ENCODE results near the gene HACD1. TPM values are rescaled to one million over a fixed set of nuclear protein-coding genes. Genes with fewer than 3 reads are reported as not detected.

The HACD1 gene
- polyA plus RNA-seq, 1 donor from 2014 or later = 23.0 TPM

DNA sequence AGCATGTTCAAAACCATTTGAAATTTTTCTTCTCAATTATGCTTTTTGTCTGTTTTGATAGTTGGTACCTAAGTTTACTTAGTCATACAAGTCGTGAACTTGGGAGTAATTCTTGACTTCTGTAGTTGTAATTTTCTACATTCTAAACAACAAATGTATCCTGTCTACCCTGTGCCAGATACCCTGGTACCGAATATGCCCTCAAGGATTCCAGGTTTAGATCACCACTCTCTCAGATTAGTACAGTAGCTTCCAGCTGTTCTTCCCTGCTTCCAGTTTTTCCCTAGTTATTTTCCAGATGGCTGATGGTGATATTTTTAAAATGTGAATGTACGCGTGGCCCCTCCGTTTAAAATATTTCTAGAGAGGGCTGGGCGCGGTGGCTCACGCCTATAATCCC, 33.2 kb upstream of the HACD1 start:
- Histone ChIP-seq H3K9me3 (ENCODE audit: low read length) (no peaks in the 10 kb centered on the region), H4K20me1 (ENCODE audit: insufficient read depth) (no peaks in the 10 kb centered on the region), H3K9ac (ENCODE audit: low read length) (no peak overlapping the region), H2AFZ (ENCODE audit: low read depth, low read length) (no peak overlapping the region), H3K27ac (ENCODE audit: low read length) (no peak overlapping the region), H3K36me3 (ENCODE audit: insufficient read depth, low read length) (no peaks in the 10 kb centered on the region), H3K4me3 (ENCODE audit: low read length) (no peak overlapping the region), H3F3A (ENCODE audit: insufficient read depth, low read length, poor library complexity, severe bottlenecking) (no peaks in the 10 kb centered on the region), H3K9me2 (ENCODE audit: insufficient read depth, low read length) (no peaks in the 10 kb centered on the region), H3K4me2 (ENCODE audit: low read length) (no peak overlapping the region), H3K27me3 (ENCODE audit: insufficient read depth, low read depth, low read length) (no peaks in the 10 kb centered on the region), H3K79me2 (replicated peaks; ENCODE audit: insufficient read depth, low read length) (peaks cover 85% of the 10 kb centered on the region)
- TF ChIP-seq, protein P1, sequence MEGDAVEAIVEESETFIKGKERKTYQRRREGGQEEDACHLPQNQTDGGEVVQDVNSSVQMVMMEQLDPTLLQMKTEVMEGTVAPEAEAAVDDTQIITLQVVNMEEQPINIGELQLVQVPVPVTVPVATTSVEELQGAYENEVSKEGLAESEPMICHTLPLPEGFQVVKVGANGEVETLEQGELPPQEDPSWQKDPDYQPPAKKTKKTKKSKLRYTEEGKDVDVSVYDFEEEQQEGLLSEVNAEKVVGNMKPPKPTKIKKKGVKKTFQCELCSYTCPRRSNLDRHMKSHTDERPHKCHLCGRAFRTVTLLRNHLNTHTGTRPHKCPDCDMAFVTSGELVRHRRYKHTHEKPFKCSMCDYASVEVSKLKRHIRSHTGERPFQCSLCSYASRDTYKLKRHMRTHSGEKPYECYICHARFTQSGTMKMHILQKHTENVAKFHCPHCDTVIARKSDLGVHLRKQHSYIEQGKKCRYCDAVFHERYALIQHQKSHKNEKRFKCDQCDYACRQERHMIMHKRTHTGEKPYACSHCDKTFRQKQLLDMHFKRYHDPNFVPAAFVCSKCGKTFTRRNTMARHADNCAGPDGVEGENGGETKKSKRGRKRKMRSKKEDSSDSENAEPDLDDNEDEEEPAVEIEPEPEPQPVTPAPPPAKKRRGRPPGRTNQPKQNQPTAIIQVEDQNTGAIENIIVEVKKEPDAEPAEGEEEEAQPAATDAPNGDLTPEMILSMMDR (IDR thresholded peaks at IDR 0.05; ENCODE audit: poor library complexity, severe bottlenecking) = no peak
- TF ChIP-seq EZH2 (IDR thresholded peaks at IDR 0.05; ENCODE audit: borderline replicate concordance, insufficient read depth, low read length, poor library complexity, severe bottlenecking) = no peak
- no peak for TF ChIP-seq SMC3 (conservative IDR thresholded peaks at IDR 0.05; ENCODE audit: poor library complexity)
- no peak for TF ChIP-seq EP300 (conservative IDR thresholded peaks at IDR 0.05; ENCODE audit: poor library complexity, severe bottlenecking)
- no peak for TF ChIP-seq TAF1 (IDR thresholded peaks at IDR 0.05; ENCODE audit: low read depth)

DNA sequence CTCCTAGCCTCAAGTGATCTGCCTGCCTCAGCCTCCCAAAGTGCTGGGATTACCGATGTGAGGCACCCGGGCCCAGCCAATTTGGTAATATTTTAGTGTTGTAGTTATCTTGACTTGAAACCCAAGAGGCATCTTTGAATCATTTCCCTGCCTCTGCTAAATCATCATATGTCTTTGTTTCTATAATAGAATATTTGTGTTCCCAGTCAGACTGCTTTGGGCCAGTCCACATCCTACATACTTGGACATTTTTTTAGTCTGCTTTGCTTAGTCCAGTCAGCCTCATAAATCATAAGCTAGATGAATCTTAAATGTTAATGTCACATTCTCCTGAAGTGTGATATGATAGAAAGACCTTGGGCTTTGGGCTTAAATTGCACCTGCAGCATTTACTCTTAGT, 32.7 kb upstream of the HACD1 start:
- H3K4me2 ChIP-seq (ENCODE audit: low read length) = no peak overlapping the region
- H3K27me3 ChIP-seq (ENCODE audit: insufficient read depth, low read depth, low read length) = no peaks in the 10 kb centered on the region
- H3K36me3 ChIP-seq (ENCODE audit: insufficient read depth, low read length) = no peaks in the 10 kb centered on the region
- peaks cover 85% of the 10 kb centered on the region for H3K79me2 ChIP-seq (replicated peaks; ENCODE audit: insufficient read depth, low read length)
- TF ChIP-seq EZH2 (IDR thresholded peaks at IDR 0.05; ENCODE audit: borderline replicate concordance, insufficient read depth, low read length, poor library complexity, severe bottlenecking) (no peak), EP300 (conservative IDR thresholded peaks at IDR 0.05; ENCODE audit: poor library complexity, severe bottlenecking) (no peak), RAD21 (conservative IDR thresholded peaks at IDR 0.05) (no peak), POLR2AphosphoS5 (IDR thresholded peaks at IDR 0.05) (no peak)
- TF ChIP-seq, protein P2, sequence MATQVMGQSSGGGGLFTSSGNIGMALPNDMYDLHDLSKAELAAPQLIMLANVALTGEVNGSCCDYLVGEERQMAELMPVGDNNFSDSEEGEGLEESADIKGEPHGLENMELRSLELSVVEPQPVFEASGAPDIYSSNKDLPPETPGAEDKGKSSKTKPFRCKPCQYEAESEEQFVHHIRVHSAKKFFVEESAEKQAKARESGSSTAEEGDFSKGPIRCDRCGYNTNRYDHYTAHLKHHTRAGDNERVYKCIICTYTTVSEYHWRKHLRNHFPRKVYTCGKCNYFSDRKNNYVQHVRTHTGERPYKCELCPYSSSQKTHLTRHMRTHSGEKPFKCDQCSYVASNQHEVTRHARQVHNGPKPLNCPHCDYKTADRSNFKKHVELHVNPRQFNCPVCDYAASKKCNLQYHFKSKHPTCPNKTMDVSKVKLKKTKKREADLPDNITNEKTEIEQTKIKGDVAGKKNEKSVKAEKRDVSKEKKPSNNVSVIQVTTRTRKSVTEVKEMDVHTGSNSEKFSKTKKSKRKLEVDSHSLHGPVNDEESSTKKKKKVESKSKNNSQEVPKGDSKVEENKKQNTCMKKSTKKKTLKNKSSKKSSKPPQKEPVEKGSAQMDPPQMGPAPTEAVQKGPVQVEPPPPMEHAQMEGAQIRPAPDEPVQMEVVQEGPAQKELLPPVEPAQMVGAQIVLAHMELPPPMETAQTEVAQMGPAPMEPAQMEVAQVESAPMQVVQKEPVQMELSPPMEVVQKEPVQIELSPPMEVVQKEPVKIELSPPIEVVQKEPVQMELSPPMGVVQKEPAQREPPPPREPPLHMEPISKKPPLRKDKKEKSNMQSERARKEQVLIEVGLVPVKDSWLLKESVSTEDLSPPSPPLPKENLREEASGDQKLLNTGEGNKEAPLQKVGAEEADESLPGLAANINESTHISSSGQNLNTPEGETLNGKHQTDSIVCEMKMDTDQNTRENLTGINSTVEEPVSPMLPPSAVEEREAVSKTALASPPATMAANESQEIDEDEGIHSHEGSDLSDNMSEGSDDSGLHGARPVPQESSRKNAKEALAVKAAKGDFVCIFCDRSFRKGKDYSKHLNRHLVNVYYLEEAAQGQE (IDR thresholded peaks at IDR 0.05; ENCODE audit: borderline replicate concordance) = no peak
- no peaks in the 10 kb centered on the region for H3F3A ChIP-seq (ENCODE audit: insufficient read depth, low read length, poor library complexity, severe bottlenecking)
- H3K9ac ChIP-seq (ENCODE audit: low read length) = no peak overlapping the region
- H4K20me1 ChIP-seq (ENCODE audit: insufficient read depth) = no peaks in the 10 kb centered on the region
- no peak overlapping the region for H3K4me3 ChIP-seq (ENCODE audit: low read length)
- H3K9me3 ChIP-seq (ENCODE audit: low read length) = no peaks in the 10 kb centered on the region
- no peaks in the 10 kb centered on the region for H3K9me2 ChIP-seq (ENCODE audit: insufficient read depth, low read length)
- H3K27ac ChIP-seq (ENCODE audit: low read length) = no peak overlapping the region
- H2AFZ ChIP-seq (ENCODE audit: low read depth, low read length) = no peak overlapping the region

DNA sequence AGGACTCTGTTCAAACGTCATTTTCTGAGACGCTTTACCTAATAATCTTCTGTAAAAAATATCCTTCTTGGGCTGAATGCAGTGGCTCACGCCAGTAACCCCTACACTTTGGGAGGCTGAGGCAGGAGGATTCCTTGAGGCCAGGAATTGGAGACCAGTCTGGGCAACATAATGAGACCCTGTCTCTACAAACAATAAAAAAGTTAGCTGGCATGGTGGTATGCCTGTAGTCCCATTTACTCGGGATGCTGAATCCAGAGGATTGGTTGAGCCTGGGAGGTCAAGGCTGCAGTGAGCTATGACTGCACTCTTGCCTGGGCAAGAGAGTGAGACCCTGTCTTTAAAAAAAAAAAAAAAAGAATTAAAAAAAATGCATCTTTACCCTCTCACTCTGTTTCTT, 31.9 kb upstream of the HACD1 start:
- H3K4me3 ChIP-seq (ENCODE audit: low read length) = no peak overlapping the region
- no peaks in the 10 kb centered on the region for H3K9me2 ChIP-seq (ENCODE audit: insufficient read depth, low read length)
- TF ChIP-seq TAF1 (IDR thresholded peaks at IDR 0.05; ENCODE audit: low read depth) (no peak), MXI1 (conservative IDR thresholded peaks at IDR 0.05; ENCODE audit: poor library complexity, severe bottlenecking) (no peak), EZH2 (IDR thresholded peaks at IDR 0.05; ENCODE audit: borderline replicate concordance, insufficient read depth, low read length, poor library complexity, severe bottlenecking) (no peak), RAD21 (conservative IDR thresholded peaks at IDR 0.05) (no peak), SMC3 (conservative IDR thresholded peaks at IDR 0.05; ENCODE audit: poor library complexity) (no peak), EP300 (conservative IDR thresholded peaks at IDR 0.05; ENCODE audit: poor library complexity, severe bottlenecking) (no peak), POLR2AphosphoS5 (IDR thresholded peaks at IDR 0.05) (no peak)
- TF ChIP-seq, protein P1 (IDR thresholded peaks at IDR 0.05; ENCODE audit: poor library complexity, severe bottlenecking) = no peak
- TF ChIP-seq, protein P2 (IDR thresholded peaks at IDR 0.05; ENCODE audit: borderline replicate concordance) = no peak
- peaks cover 4% of the 10 kb centered on the region for H3F3A ChIP-seq (ENCODE audit: insufficient read depth, low read length, poor library complexity, severe bottlenecking)
- H3K79me2 ChIP-seq (replicated peaks; ENCODE audit: insufficient read depth, low read length) = peaks cover 79% of the 10 kb centered on the region
- no peak overlapping the region for H3K9ac ChIP-seq (ENCODE audit: low read length)
- no peaks in the 10 kb centered on the region for H3K27me3 ChIP-seq (ENCODE audit: insufficient read depth, low read depth, low read length)
- H3K36me3 ChIP-seq (ENCODE audit: insufficient read depth, low read length) = no peaks in the 10 kb centered on the region
- H4K20me1 ChIP-seq (ENCODE audit: insufficient read depth) = no peaks in the 10 kb centered on the region
- no peak overlapping the region for H2AFZ ChIP-seq (ENCODE audit: low read depth, low read length)
- no peak overlapping the region for H3K4me2 ChIP-seq (ENCODE audit: low read length)
- H3K27ac ChIP-seq (ENCODE audit: low read length) = no peak overlapping the region
- H3K9me3 ChIP-seq (ENCODE audit: low read length) = no peaks in the 10 kb centered on the region
